Thyroid gland (tissue), 4 donors: ENCODE data around the gene OTOGL. TPM values are rescaled to one million over a fixed set of nuclear protein-coding genes. Genes with fewer than 3 reads are reported as not detected.

Experiments used
- DNase-seq, 2 donors: peaks; one replicate each; pipeline ENCODE4 v3.0.0-alpha.2; 2019
- H3K27ac ChIP-seq, 3 donors: fragments of 200-600 bp; sonication (generic); 1 replicate in 2 of 3; 2 replicates in 1 of 3; pipeline ENCODE4 v1.5.1; 2016 to 2019; ENCODE audit warnings: mild to moderate bottlenecking in 1 of 3, moderate library complexity in 1 of 3
- H3K27me3 ChIP-seq: fragments of 200-600 bp; sonication (generic); one replicate; pipeline ENCODE4 v1.5.1; 2019
- H3K36me3 ChIP-seq, 2 donors: fragments of 200-600 bp; sonication (generic); one replicate each; pipeline ENCODE4 v1.5.1; 2016 to 2019
- H3K4me1 ChIP-seq, 2 donors: fragments of 200-600 bp; sonication (generic); one replicate each; pipeline ENCODE4 v1.5.1; 2017 to 2019
- H3K4me3 ChIP-seq, 3 donors: fragments of 200-600 bp; sonication (generic); replicated peaks in 1 of 3; 1 replicate in 2 of 3; 2 replicates in 1 of 3; pipeline ENCODE4 v1.5.1; 2016; ENCODE audit warnings: mild to moderate bottlenecking in 1 of 3
- H3K9me3 ChIP-seq: fragments of 200-600 bp; sonication (generic); one replicate; pipeline ENCODE4 v1.5.1; 2017
- POLR2A ChIP-seq, 2 donors: fragments of 450-650 bp; IDR thresholded peaks; one replicate each; pipeline ENCODE4 v1.6.1; 2017; ENCODE audit warnings: antibody characterized with exemption in 2 of 2, mild to moderate bottlenecking in 2 of 2, moderate library complexity in 1 of 2
- WGBS, 2 donors: methylation state at CpG; one replicate each; pipeline ENCODE4 v1.1.5; 2017; 5-methylcytosine and 5-hydroxymethylcytosine counted together
- intact Hi-C: fragments of 100-400 bp; cut with DNase I; formaldehyde crosslinking; loops from one replicate; pipeline ENCODE4 v1.15.1; 2023
- total RNA-seq, 4 donors: library from RNA; depleted of rRNA; stranded (reverse); fragments of >200 nt; gene quantifications; one replicate each; pipeline ENCODE4 v1.2.3, GENCODE V29; 2016
- TF ChIP-seq, protein P1 (sequence below), 6 experiments: fragments of 200-600 bp in 3 of 6; fragments of 450-650 bp in 3 of 6; sonication (generic) in 3 of 6; IDR thresholded peaks; one replicate each; pipeline ENCODE4 v1.5.1; 2016 to 2019; ENCODE audit warnings: antibody characterized with exemption in 6 of 6, mild to moderate bottlenecking in 2 of 6, inconsistent platforms in 1 of 6, moderate library complexity in 1 of 6

Gene OTOGL
- total RNA-seq, 4 donors from 2014 or later: 0.11 to 0.13 TPM; not detected in 2

DNA sequence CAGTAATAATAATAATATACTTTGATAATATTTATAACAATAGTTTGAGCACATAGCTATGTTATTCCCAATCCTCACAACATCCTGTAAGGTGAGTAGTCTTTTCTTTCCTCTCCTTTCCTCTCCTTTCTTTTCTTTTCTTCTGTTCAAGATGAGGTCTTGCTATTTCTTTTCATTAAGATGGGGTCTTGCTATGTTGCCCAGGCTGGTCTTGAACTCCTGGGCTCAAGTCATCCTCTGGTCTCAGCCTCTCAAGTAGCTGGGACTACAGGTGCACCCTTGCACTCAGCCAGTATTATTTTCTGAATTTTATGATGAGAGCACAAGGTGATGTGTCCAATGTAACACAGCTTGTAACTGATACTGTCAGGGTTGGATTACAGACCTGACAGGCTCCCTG, 134.6 kb downstream of the OTOGL start:
- H3K36me3 ChIP-seq: no peaks in the 10 kb centered on the region
- TF ChIP-seq, protein P1, sequence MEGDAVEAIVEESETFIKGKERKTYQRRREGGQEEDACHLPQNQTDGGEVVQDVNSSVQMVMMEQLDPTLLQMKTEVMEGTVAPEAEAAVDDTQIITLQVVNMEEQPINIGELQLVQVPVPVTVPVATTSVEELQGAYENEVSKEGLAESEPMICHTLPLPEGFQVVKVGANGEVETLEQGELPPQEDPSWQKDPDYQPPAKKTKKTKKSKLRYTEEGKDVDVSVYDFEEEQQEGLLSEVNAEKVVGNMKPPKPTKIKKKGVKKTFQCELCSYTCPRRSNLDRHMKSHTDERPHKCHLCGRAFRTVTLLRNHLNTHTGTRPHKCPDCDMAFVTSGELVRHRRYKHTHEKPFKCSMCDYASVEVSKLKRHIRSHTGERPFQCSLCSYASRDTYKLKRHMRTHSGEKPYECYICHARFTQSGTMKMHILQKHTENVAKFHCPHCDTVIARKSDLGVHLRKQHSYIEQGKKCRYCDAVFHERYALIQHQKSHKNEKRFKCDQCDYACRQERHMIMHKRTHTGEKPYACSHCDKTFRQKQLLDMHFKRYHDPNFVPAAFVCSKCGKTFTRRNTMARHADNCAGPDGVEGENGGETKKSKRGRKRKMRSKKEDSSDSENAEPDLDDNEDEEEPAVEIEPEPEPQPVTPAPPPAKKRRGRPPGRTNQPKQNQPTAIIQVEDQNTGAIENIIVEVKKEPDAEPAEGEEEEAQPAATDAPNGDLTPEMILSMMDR (IDR thresholded peaks at IDR 0.05): no peak
- no peak for TF ChIP-seq POLR2A (IDR thresholded peaks at IDR 0.05)
- H3K27ac ChIP-seq: no peak overlapping the region
- no peaks in the 10 kb centered on the region for H3K9me3 ChIP-seq
- DNase-seq: no peak
- H3K4me1 ChIP-seq: peaks cover 0 to 3% of the 10 kb centered on the region in 2 donors
- intact Hi-C loops: no loop called here
- H3K4me3 ChIP-seq: no peak overlapping the region
- no peaks in the 10 kb centered on the region for H3K27me3 ChIP-seq

DNA sequence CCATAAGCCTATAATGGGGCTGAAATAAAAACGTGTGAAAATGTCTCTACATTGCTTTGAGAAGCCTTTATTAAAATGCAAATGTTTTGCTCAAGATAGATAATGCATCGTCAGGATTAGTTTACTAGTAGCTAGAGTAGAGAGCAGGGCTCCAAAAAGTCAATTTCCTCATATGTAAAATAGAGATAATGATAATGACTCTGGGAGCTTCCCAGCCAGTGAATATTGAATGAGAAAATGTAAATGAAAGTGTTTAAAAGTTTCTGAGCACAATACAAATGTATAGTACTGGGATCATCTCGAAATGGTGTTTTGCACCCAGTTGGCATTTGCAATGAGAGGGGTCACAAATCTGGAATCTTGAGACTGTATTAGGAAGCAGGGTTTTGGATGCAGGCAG, 135.3 kb downstream of the OTOGL start:
- Histone ChIP-seq H3K27me3 (no peaks in the 10 kb centered on the region), H3K4me3 (no peak overlapping the region), H3K36me3 (no peaks in the 10 kb centered on the region), H3K4me1 (peaks cover 0 to 3% of the 10 kb centered on the region in 2 donors), H3K9me3 (no peaks in the 10 kb centered on the region), H3K27ac (no peak overlapping the region)
- TF ChIP-seq, protein P1 (IDR thresholded peaks at IDR 0.05): no peak
- no peak for TF ChIP-seq POLR2A (IDR thresholded peaks at IDR 0.05)
- intact Hi-C loops: no loop called here
- 73 to 80% methylated on average over 3 of the region's 3 CpGs for WGBS, 2 donors
- no peak for DNase-seq

- Histone ChIP-seq H3K4me3 (no peak overlapping the region), H3K9me3 (no peaks in the 10 kb centered on the region), H3K36me3 (no peaks in the 10 kb centered on the region), H3K4me1 (no peaks in the 10 kb centered on the region), H3K27me3 (no peaks in the 10 kb centered on the region), H3K27ac (no peak overlapping the region)
- TF ChIP-seq, protein P1 (IDR thresholded peaks at IDR 0.05): no peak
- no peak for TF ChIP-seq POLR2A (IDR thresholded peaks at IDR 0.05)
- DNase-seq: no peak
- intact Hi-C loops: no loop called here
Measured at GRCh38 chr12:80235944-80236343, 136.6 kb downstream of the OTOGL start.

DNA sequence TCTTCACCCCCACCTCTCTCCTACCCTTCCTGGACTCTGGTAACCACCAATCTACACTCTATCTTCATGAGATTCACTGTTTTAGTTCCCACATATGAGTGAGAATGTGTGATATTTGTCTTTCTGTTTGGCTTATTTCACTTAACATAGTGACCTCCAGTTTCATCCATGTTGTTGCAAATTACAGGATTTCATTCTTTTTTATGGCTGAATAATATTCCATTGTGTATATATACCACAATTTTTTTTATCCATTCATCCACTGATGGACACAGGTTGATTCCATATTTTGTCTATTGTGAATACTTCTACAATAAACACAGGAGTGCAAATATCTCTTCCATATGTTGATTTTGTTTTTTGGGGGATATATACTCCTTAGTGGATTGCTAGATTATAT, 140.5 kb downstream of the OTOGL start:
- Histone ChIP-seq H3K4me1 (no peaks in the 10 kb centered on the region), H3K9me3 (no peaks in the 10 kb centered on the region), H3K27me3 (no peaks in the 10 kb centered on the region), H3K4me3 (no peak overlapping the region), H3K27ac (no peak overlapping the region), H3K36me3 (no peaks in the 10 kb centered on the region)
- DNase-seq: no peak
- intact Hi-C loops: no loop called here
- no peak for TF ChIP-seq POLR2A (IDR thresholded peaks at IDR 0.05)

- DNase-seq: peak; percentile 3 to 6
- TF ChIP-seq POLR2A (IDR thresholded peaks at IDR 0.05): no peak
- TF ChIP-seq, protein P1 (IDR thresholded peaks at IDR 0.05): no peak
- H3K36me3 ChIP-seq: no peaks in the 10 kb centered on the region
- WGBS, 2 donors: 67 to 68% methylated on average over 5 of the region's 5 CpGs
- no peaks in the 10 kb centered on the region for H3K27me3 ChIP-seq
- H3K4me3 ChIP-seq: no peak overlapping the region
- H3K4me1 ChIP-seq: no peaks in the 10 kb centered on the region
- no peaks in the 10 kb centered on the region for H3K9me3 ChIP-seq
- intact Hi-C loops: no loop called here
- H3K27ac ChIP-seq: no peak overlapping the region
Measured at GRCh38 chr12:80241576-80242273, 142.4 kb downstream of the OTOGL start.
